ENCODE data around the gene TDRD7.

TDRD7 gene

DNA sequence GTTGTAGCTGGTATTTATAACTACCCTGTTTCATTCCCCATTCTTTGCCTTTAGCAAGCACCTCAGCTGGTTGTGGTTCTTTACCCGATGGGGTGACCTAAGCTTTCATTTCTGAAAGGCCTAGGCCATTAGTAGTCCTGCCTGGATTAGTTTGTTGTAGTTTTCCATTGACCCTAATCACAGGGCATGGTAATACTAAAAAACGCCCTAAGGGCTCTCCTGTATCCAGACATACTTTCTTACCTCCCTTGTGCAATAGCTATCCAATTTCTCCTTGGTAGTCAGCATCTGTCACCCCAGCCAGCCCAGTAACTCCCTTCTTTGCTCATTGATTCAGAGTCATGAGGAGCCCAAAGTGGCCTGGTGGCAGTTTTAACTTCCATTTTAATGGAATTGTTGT is 113.6 kb downstream of the TDRD7 start:
- peaks cover 0 to 57% of the 10 kb centered on the region in 2 experiments; a peak in 1 of 3 replicates for H3K36me3 ChIP-seq (ENCODE audit: control insufficient read depth in 2 of 2, insufficient read depth in 1 of 2, low read length in 2 of 2)
- H3K27ac ChIP-seq (ENCODE audit: extremely low read depth, low read depth, low read length) = no peak overlapping the region
- ChIA-PET CTCF (interaction anchor here (0.6 to 1.6 kb wide), 3 partner anchors 24 to 668 kb away, joined by 3 to 4 read pairs (median 4); partner anchors contain the start of gene TMOD1), POLR2A (no interaction called here)
- peaks cover 6% of the 10 kb centered on the region; the same call in 1 of the 2 replicates for H3K4me1 ChIP-seq (ENCODE audit: control insufficient read depth, insufficient read depth, low read length)
- TF ChIP-seq ZBTB7A (tag by site-specific recombination; IDR thresholded peaks at IDR 0.05; ENCODE audit: low read depth) (no peak), ZNF174 (tag by site-specific recombination; IDR thresholded peaks at IDR 0.05) (no peak), ZIC2 (tag by site-specific recombination; IDR thresholded peaks at IDR 0.05) (no peak), ZNF677 (tag by site-specific recombination; IDR thresholded peaks at IDR 0.05) (no peak), TRIM28 (IDR thresholded peaks at IDR 0.05; ENCODE audit: borderline replicate concordance, low read length) (no peak), ZNF311 (tag by site-specific recombination; IDR thresholded peaks at IDR 0.05; ENCODE audit: borderline replicate concordance) (no peak), MZF1 (tag by site-specific recombination; IDR thresholded peaks at IDR 0.05; ENCODE audit: borderline replicate concordance) (no peak), ZNF555 (tag by site-specific recombination; conservative IDR thresholded peaks at IDR 0.05) (no peak), ZNF132 (tag by site-specific recombination; IDR thresholded peaks at IDR 0.05; ENCODE audit: borderline replicate concordance) (no peak), ZNF707 (tag by site-specific recombination; IDR thresholded peaks at IDR 0.05) (no peak), WT1 (tag by site-specific recombination; IDR thresholded peaks at IDR 0.05) (peak; percentile 55; the same call in 1 of the 2 replicates), ZXDB (tag by site-specific recombination; IDR thresholded peaks at IDR 0.05) (no peak), ZNF155 (tag by site-specific recombination; IDR thresholded peaks at IDR 0.05) (no peak), ZNF747 (tag by site-specific recombination; IDR thresholded peaks at IDR 0.05) (no peak), ZNF629 (tag by site-specific recombination; IDR thresholded peaks at IDR 0.05) (peak; percentile 45; the same call in 1 of the 2 replicates), SP7 (tag by site-specific recombination; IDR thresholded peaks at IDR 0.05) (peak; percentile 71), ZSCAN16 (tag by site-specific recombination; IDR thresholded peaks at IDR 0.05) (no peak)
- TF ChIP-seq, protein P1, sequence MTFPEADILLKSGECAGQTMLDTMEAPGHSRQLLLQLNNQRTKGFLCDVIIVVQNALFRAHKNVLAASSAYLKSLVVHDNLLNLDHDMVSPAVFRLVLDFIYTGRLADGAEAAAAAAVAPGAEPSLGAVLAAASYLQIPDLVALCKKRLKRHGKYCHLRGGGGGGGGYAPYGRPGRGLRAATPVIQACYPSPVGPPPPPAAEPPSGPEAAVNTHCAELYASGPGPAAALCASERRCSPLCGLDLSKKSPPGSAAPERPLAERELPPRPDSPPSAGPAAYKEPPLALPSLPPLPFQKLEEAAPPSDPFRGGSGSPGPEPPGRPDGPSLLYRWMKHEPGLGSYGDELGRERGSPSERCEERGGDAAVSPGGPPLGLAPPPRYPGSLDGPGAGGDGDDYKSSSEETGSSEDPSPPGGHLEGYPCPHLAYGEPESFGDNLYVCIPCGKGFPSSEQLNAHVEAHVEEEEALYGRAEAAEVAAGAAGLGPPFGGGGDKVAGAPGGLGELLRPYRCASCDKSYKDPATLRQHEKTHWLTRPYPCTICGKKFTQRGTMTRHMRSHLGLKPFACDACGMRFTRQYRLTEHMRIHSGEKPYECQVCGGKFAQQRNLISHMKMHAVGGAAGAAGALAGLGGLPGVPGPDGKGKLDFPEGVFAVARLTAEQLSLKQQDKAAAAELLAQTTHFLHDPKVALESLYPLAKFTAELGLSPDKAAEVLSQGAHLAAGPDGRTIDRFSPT (tag by site-specific recombination; IDR thresholded peaks at IDR 0.05) = no peak
- TF ChIP-seq, protein P2, sequence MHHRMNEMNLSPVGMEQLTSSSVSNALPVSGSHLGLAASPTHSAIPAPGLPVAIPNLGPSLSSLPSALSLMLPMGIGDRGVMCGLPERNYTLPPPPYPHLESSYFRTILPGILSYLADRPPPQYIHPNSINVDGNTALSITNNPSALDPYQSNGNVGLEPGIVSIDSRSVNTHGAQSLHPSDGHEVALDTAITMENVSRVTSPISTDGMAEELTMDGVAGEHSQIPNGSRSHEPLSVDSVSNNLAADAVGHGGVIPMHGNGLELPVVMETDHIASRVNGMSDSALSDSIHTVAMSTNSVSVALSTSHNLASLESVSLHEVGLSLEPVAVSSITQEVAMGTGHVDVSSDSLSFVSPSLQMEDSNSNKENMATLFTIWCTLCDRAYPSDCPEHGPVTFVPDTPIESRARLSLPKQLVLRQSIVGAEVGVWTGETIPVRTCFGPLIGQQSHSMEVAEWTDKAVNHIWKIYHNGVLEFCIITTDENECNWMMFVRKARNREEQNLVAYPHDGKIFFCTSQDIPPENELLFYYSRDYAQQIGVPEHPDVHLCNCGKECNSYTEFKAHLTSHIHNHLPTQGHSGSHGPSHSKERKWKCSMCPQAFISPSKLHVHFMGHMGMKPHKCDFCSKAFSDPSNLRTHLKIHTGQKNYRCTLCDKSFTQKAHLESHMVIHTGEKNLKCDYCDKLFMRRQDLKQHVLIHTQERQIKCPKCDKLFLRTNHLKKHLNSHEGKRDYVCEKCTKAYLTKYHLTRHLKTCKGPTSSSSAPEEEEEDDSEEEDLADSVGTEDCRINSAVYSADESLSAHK (tag by site-specific recombination; IDR thresholded peaks at IDR 0.05) = no peak
- no peak overlapping the region for H3K4me3 ChIP-seq (ENCODE audit: low read depth, low read length)
- no peaks in the 10 kb centered on the region for H3K9me3 ChIP-seq (ENCODE audit: control insufficient read depth, insufficient read depth, low read depth, low read length)

DNA sequence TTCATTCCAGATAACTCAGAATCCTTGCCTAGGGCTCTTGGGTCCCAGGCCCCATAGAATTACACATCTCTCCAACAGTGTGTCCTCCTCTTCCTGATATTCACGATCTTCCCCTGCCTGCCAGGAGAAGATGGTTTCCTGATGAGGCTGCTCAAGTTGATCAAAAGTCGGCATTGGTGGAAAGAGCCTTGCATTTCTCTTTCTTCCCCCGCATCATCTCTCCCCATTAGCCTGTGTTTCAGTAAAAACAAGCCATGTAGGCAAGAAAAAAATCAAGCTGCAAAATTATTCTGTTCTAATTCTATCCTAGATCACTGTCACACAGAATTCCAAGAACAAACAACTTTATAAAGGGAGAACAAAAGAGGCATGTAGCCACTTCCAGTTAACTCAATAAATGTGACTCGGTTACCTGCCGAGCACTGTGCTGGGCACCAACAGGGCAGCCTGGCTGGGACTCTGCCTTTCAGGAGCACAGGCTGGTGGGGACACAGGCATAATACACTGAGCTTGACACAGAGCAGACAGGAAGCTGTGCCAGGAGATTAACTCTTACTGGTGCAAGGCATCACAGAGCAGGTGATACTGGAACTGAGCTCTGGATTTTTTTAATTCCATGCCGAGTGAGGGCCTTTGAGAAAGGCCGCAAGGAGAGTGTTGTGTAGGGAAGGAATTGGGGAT is 115.1 kb downstream of the TDRD7 start:
- peaks cover 6% of the 10 kb centered on the region; the same call in 1 of the 2 replicates for H3K4me1 ChIP-seq (ENCODE audit: control insufficient read depth, insufficient read depth, low read length)
- H3K36me3 ChIP-seq (ENCODE audit: control insufficient read depth in 2 of 2, insufficient read depth in 1 of 2, low read length in 2 of 2) = peaks cover 0 to 64% of the 10 kb centered on the region in 2 experiments; a peak in 1 of 3 replicates
- no peaks in the 10 kb centered on the region for H3K9me3 ChIP-seq (ENCODE audit: control insufficient read depth, insufficient read depth, low read depth, low read length)
- H3K27ac ChIP-seq (ENCODE audit: extremely low read depth, low read depth, low read length) = no peak overlapping the region
- H3K4me3 ChIP-seq (ENCODE audit: low read depth, low read length) = no peak overlapping the region
- POLR2A ChIA-PET = no interaction called here
- CTCF ChIA-PET = interaction anchor here (0.9 to 1.6 kb wide), 3 partner anchors 24 to 670 kb away, joined by 3 to 5 read pairs (median 4); no protein-coding TSS in a partner anchor
- no peak for TF ChIP-seq SALL2 (tag by site-specific recombination; IDR thresholded peaks at IDR 0.05; ENCODE audit: borderline replicate concordance)
- no peak for TF ChIP-seq ZNF776 (tag by site-specific recombination; IDR thresholded peaks at IDR 0.05; ENCODE audit: borderline replicate concordance)
- TF ChIP-seq ZNF37A (tag by site-specific recombination; IDR thresholded peaks at IDR 0.05) = no peak
- TF ChIP-seq, protein P3, sequence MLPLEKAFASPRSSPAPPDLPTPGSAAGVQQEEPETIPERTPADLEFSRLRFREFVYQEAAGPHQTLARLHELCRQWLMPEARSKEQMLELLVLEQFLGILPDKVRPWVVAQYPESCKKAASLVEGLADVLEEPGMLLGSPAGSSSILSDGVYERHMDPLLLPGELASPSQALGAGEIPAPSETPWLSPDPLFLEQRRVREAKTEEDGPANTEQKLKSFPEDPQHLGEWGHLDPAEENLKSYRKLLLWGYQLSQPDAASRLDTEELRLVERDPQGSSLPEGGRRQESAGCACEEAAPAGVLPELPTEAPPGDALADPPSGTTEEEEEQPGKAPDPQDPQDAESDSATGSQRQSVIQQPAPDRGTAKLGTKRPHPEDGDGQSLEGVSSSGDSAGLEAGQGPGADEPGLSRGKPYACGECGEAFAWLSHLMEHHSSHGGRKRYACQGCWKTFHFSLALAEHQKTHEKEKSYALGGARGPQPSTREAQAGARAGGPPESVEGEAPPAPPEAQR (tag by site-specific recombination; IDR thresholded peaks at IDR 0.05) = no peak
- TF ChIP-seq, protein P4, sequence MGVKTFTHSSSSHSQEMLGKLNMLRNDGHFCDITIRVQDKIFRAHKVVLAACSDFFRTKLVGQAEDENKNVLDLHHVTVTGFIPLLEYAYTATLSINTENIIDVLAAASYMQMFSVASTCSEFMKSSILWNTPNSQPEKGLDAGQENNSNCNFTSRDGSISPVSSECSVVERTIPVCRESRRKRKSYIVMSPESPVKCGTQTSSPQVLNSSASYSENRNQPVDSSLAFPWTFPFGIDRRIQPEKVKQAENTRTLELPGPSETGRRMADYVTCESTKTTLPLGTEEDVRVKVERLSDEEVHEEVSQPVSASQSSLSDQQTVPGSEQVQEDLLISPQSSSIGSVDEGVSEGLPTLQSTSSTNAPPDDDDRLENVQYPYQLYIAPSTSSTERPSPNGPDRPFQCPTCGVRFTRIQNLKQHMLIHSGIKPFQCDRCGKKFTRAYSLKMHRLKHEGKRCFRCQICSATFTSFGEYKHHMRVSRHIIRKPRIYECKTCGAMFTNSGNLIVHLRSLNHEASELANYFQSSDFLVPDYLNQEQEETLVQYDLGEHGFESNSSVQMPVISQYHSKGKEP (tag by site-specific recombination; IDR thresholded peaks at IDR 0.05) = no peak
- TF ChIP-seq ZNF391 (tag by site-specific recombination; IDR thresholded peaks at IDR 0.05; ENCODE audit: borderline replicate concordance, low read depth) = no peak
- no peak for TF ChIP-seq ZNF658 (tag by site-specific recombination; IDR thresholded peaks at IDR 0.05)
- TF ChIP-seq GLIS2 (tag by site-specific recombination; IDR thresholded peaks at IDR 0.05) = no peak

All from HEK293 (cell line).